SU-DHL-6 (cell line): ENCODE results near the gene C16orf95.

ENCODE experiments used
- H2AFZ ChIP-seq: fragments of 200-600 bp; sonication (generic); 2 replicates; pipeline ENCODE4 v1.6.1; 2014; ENCODE audit warnings: low read depth, mild to moderate bottlenecking, moderate library complexity, mixed read lengths, antibody characterized with exemption, low read length; ENCODE audit not compliant: severe bottlenecking
- H3F3A ChIP-seq: fragments of 200-600 bp; shearing (Covaris generic); 2 replicates; pipeline ENCODE4 v1.6.0; 2016; ENCODE audit warnings: antibody characterized with exemption, mild to moderate bottlenecking; ENCODE audit not compliant: insufficient read depth
- H3K27ac ChIP-seq: fragments of 200-600 bp; sonication (generic); 2 replicates; pipeline ENCODE4 v1.5.1; 2016; ENCODE audit warnings: low read depth, mild to moderate bottlenecking, low read length, moderate library complexity, mixed read lengths
- H3K27me3 ChIP-seq: fragments of 200-600 bp; sonication (generic), shearing (Covaris generic); 2 replicates; pipeline ENCODE4 v1.6.0; 2014; ENCODE audit warnings: mild to moderate bottlenecking, low read length
- H3K36me3 ChIP-seq: fragments of 200-600 bp; sonication (generic); 2 replicates; pipeline ENCODE4 v1.6.1; 2014; ENCODE audit warnings: mild to moderate bottlenecking, low read length, mixed read lengths
- H3K4me2 ChIP-seq: fragments of 300-600, 200-600 bp; shearing (Covaris generic), sonication (generic); 2 replicates; pipeline ENCODE4 v1.6.0; 2014; ENCODE audit warnings: low read length, low read depth, mild to moderate bottlenecking; ENCODE audit not compliant: poor library complexity, severe bottlenecking
- H3K4me3 ChIP-seq: fragments of 200-600 bp; sonication (generic); 2 replicates; pipeline ENCODE4 v1.5.1; 2014; ENCODE audit warnings: antibody characterized with exemption, low read length, mild to moderate bottlenecking, mixed read lengths; ENCODE audit not compliant: insufficient read depth, poor library complexity, severe bottlenecking
- H3K79me2 ChIP-seq: fragments of 200-600 bp; sonication (generic); 2 replicates; pipeline ENCODE4 v1.6.1; 2014; ENCODE audit warnings: mild to moderate bottlenecking, low read length, moderate library complexity; ENCODE audit not compliant: insufficient read depth
- H3K9ac ChIP-seq: fragments of 200-600 bp; sonication (generic); 2 replicates; pipeline ENCODE4 v1.7.0; 2014; ENCODE audit warnings: mild to moderate bottlenecking, low read length
- H3K9me2 ChIP-seq: fragments of 200-600 bp; sonication (generic); replicated peaks from 2 replicates; pipeline ENCODE4 v1.6.1; 2014; ENCODE audit warnings: low read length; ENCODE audit not compliant: insufficient read depth
- H3K9me3 ChIP-seq: fragments of 200-600 bp; sonication (generic); 2 replicates; pipeline ENCODE4 v1.6.1; 2014; ENCODE audit warnings: low read length, mixed read lengths; ENCODE audit not compliant: insufficient read depth
- H4K20me1 ChIP-seq: fragments of 200-600 bp; sonication (generic); 2 replicates; pipeline ENCODE4 v1.6.1; 2014; ENCODE audit warnings: low read depth, mild to moderate bottlenecking, antibody characterized with exemption, low read length, moderate library complexity, mixed read lengths
- EZH2phosphoT487 ChIP-seq: fragments of 200-600 bp; sonication (generic), shearing (Covaris generic); conservative IDR thresholded peaks from 2 replicates; pipeline ENCODE4 v1.6.1; 2018; ENCODE audit warnings: mild to moderate bottlenecking, antibody characterized with exemption, low read length, moderate library complexity, mixed read lengths
- TF ChIP-seq, protein P1 (sequence below): fragments of 200-600 bp; sonication (generic); IDR thresholded peaks from one replicate; pipeline ENCODE4 v1.5.1; 2017; ENCODE audit warnings: antibody characterized with exemption, mild to moderate bottlenecking, low read length, moderate library complexity; ENCODE audit not compliant: insufficient read depth, poor library complexity, severe bottlenecking

C16orf95 gene

DNA sequence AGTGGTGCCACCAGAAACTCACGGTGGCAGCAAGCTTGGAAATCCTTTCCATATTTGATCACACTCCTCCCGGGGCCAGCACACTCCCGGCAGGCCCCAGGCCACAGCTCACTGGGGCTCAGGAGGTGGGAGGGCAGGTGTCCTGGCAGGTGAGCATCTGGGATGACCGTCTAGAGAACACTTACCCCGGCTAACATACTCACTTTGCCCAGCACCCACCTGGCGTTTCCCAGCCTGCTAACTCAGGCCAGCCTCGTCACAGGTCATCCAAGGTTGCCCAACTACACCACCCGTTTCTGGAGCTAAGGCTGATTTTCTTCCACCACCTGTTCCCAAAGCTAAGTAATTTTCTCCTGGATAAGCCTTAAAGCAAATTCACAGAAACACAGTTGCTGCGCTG is 41.5 kb upstream of the C16orf95 start:
- Histone ChIP-seq H3K36me3 (no peaks in the 10 kb centered on the region), H3K79me2 (no peaks in the 10 kb centered on the region), H3K27me3 (no peaks in the 10 kb centered on the region)

DNA sequence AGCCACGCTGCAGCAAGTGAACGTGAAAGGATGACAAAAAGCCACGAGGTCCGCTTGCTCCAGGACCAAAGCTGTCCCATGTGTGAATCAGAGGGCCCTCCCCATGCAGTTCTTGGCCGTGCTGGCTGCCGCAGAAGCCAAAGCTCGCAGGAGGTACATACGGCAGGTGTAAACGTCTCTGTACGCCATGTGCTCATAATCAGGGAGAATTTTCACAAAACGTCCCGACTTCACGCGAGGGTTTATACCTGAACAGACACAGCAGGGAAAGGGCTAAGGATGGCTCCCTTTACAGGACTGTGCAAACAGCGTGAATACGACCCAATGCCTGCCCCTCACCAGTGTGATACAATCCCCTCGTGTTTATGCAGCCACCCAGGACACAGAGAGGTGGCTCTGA is 41.1 kb upstream of the C16orf95 start:
- Histone ChIP-seq H3K9me3 (no peaks in the 10 kb centered on the region), H3K36me3 (no peaks in the 10 kb centered on the region)

More for the DNA sequence above, 41.5 kb upstream of the C16orf95 start:
- TF ChIP-seq, protein P1, sequence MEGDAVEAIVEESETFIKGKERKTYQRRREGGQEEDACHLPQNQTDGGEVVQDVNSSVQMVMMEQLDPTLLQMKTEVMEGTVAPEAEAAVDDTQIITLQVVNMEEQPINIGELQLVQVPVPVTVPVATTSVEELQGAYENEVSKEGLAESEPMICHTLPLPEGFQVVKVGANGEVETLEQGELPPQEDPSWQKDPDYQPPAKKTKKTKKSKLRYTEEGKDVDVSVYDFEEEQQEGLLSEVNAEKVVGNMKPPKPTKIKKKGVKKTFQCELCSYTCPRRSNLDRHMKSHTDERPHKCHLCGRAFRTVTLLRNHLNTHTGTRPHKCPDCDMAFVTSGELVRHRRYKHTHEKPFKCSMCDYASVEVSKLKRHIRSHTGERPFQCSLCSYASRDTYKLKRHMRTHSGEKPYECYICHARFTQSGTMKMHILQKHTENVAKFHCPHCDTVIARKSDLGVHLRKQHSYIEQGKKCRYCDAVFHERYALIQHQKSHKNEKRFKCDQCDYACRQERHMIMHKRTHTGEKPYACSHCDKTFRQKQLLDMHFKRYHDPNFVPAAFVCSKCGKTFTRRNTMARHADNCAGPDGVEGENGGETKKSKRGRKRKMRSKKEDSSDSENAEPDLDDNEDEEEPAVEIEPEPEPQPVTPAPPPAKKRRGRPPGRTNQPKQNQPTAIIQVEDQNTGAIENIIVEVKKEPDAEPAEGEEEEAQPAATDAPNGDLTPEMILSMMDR, result no peak
- no peak for TF ChIP-seq EZH2phosphoT487
- Histone ChIP-seq H3F3A (no peaks in the 10 kb centered on the region), H3K4me3 (no peak overlapping the region), H3K9ac (no peak overlapping the region), H3K27ac (no peak overlapping the region), H3K9me2 (no peaks in the 10 kb centered on the region), H3K4me2 (no peak overlapping the region), H2AFZ (no peak overlapping the region), H4K20me1 (no peaks in the 10 kb centered on the region; the same call in 1 of the 2 replicates), H3K9me3 (no peaks in the 10 kb centered on the region)

DNA sequence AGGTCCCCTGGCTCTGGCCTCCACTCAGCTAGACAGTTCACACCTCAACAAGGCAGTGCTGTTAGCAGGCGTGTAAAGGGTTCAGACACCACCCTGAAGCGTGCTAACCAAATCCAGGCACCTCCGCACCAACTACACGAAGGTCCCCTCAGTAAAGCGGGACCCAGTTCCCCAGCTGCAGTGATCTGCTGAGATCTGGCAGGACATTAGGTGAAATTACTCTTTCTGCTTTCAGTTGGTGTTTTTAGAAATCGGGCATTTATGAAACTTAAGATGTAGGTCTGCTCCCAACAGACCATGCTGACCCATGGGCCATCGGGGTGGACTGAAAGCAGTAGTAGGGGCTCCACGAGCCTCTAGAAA is 39.3 kb upstream of the C16orf95 start:
- Histone ChIP-seq H3K27ac (no peak overlapping the region), H4K20me1 (no peaks in the 10 kb centered on the region; the same call in 1 of the 2 replicates), H3K9me3 (no peaks in the 10 kb centered on the region), H3F3A (no peaks in the 10 kb centered on the region), H3K4me3 (no peak overlapping the region), H3K36me3 (no peaks in the 10 kb centered on the region), H3K27me3 (no peaks in the 10 kb centered on the region), H3K4me2 (no peak overlapping the region), H3K9me2 (no peaks in the 10 kb centered on the region), H2AFZ (no peak overlapping the region), H3K79me2 (no peaks in the 10 kb centered on the region), H3K9ac (no peak overlapping the region)
- TF ChIP-seq, protein P1, result no peak
- TF ChIP-seq EZH2phosphoT487, result no peak

More for the DNA sequence above, 41.1 kb upstream of the C16orf95 start:
- no peak overlapping the region for H2AFZ ChIP-seq
- no peak overlapping the region for H3K4me3 ChIP-seq
- no peaks in the 10 kb centered on the region for H3F3A ChIP-seq
- no peaks in the 10 kb centered on the region; the same call in 1 of the 2 replicates for H4K20me1 ChIP-seq
- no peaks in the 10 kb centered on the region for H3K79me2 ChIP-seq
- H3K9me2 ChIP-seq, result no peaks in the 10 kb centered on the region
- H3K4me2 ChIP-seq, result no peak overlapping the region
- H3K9ac ChIP-seq, result no peak overlapping the region
- TF ChIP-seq EZH2phosphoT487, result no peak
- TF ChIP-seq, protein P1, result no peak
- H3K27me3 ChIP-seq, result no peaks in the 10 kb centered on the region
- H3K27ac ChIP-seq, result no peak overlapping the region

DNA sequence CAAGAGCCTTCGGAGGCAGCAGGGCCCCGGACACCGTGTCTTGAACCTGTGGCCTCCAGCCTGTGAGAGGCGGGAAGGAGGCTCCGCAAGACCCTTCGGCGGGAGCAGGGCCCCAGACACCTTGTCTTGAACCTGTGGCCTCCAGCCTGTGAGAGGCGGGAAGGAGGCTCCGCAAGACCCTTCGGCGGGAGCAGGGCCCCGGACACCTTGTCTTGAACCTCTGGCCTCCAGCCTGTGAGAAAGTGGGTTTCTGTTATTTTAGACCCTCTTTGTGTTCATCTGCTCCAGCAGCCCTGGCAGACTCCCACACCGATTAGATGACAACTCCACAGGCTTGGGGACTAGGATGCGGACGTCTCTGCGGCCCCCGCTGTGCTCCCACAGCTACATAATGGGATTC is 36.4 kb upstream of the C16orf95 start:
- no peak overlapping the region for H3K4me2 ChIP-seq
- H3K9me2 ChIP-seq, result no peaks in the 10 kb centered on the region
- no peaks in the 10 kb centered on the region for H3K27me3 ChIP-seq
- no peaks in the 10 kb centered on the region for H4K20me1 ChIP-seq
- H3K9ac ChIP-seq, result no peak overlapping the region
- no peak for TF ChIP-seq EZH2phosphoT487
- TF ChIP-seq, protein P1, result no peak
- H3K79me2 ChIP-seq, result no peaks in the 10 kb centered on the region
- no peak overlapping the region for H2AFZ ChIP-seq
- H3K27ac ChIP-seq, result no peak overlapping the region
- H3K9me3 ChIP-seq, result no peaks in the 10 kb centered on the region
- no peaks in the 10 kb centered on the region for H3K36me3 ChIP-seq
- no peaks in the 10 kb centered on the region for H3F3A ChIP-seq
- no peak overlapping the region for H3K4me3 ChIP-seq
